ENCODE measurements around the gene TMEM171.

DNA sequence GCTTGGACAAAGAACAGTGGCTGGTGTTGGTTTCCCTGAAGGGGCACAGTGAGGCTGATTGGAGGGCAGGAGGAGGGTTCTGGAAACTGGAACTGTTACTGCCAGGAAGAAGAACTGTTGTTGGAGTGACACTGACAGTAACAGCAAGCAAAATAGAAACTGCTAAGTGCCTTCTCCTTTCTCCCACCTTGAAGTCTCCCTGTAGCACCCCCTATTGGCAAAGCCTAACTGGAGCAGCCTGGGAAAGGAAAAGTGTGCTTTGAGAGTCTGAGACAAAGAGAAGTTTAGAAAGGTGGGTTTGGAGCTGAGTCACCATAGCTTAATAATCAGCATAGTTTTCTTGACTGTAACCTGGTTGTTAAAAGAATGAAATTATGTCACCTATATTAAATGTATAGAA lies 50.1 kb downstream of the TMEM171 start:
- TF ChIP-seq, protein P1, sequence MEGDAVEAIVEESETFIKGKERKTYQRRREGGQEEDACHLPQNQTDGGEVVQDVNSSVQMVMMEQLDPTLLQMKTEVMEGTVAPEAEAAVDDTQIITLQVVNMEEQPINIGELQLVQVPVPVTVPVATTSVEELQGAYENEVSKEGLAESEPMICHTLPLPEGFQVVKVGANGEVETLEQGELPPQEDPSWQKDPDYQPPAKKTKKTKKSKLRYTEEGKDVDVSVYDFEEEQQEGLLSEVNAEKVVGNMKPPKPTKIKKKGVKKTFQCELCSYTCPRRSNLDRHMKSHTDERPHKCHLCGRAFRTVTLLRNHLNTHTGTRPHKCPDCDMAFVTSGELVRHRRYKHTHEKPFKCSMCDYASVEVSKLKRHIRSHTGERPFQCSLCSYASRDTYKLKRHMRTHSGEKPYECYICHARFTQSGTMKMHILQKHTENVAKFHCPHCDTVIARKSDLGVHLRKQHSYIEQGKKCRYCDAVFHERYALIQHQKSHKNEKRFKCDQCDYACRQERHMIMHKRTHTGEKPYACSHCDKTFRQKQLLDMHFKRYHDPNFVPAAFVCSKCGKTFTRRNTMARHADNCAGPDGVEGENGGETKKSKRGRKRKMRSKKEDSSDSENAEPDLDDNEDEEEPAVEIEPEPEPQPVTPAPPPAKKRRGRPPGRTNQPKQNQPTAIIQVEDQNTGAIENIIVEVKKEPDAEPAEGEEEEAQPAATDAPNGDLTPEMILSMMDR (IDR thresholded peaks at IDR 0.05): peak in 3 of 7 experiments; percentile 7 to 33 (median 27)
- TF ChIP-seq POLR2AphosphoS5 (IDR thresholded peaks at IDR 0.05): no peak
- TF ChIP-seq EP300 (IDR thresholded peaks at IDR 0.05): no peak
- no peak for TF ChIP-seq POLR2A (IDR thresholded peaks at IDR 0.05)
